Measurements from ENCODE around the gene RARB.

Gene RARB

GRCh38 chr3:25604107-25604805 lies 176.2 kb downstream of the RARB start:
- TF ChIP-seq, protein P1, sequence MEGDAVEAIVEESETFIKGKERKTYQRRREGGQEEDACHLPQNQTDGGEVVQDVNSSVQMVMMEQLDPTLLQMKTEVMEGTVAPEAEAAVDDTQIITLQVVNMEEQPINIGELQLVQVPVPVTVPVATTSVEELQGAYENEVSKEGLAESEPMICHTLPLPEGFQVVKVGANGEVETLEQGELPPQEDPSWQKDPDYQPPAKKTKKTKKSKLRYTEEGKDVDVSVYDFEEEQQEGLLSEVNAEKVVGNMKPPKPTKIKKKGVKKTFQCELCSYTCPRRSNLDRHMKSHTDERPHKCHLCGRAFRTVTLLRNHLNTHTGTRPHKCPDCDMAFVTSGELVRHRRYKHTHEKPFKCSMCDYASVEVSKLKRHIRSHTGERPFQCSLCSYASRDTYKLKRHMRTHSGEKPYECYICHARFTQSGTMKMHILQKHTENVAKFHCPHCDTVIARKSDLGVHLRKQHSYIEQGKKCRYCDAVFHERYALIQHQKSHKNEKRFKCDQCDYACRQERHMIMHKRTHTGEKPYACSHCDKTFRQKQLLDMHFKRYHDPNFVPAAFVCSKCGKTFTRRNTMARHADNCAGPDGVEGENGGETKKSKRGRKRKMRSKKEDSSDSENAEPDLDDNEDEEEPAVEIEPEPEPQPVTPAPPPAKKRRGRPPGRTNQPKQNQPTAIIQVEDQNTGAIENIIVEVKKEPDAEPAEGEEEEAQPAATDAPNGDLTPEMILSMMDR (IDR thresholded peaks at IDR 0.05; ENCODE audit: borderline replicate concordance, insufficient read depth, low read depth, low read length), result no peak
- no peak overlapping the region for H3K4me3 ChIP-seq (ENCODE audit: low read depth, low read length)

- H3K4me3 ChIP-seq (ENCODE audit: low read depth, low read length), result no peak overlapping the region
- TF ChIP-seq, protein P1 (IDR thresholded peaks at IDR 0.05; ENCODE audit: borderline replicate concordance, insufficient read depth, low read depth, low read length), result no peak
Observed at GRCh38 chr3:25610167-25610566, 182.1 kb downstream of the RARB start.

- no peak overlapping the region for H3K4me3 ChIP-seq (ENCODE audit: low read depth, low read length)
- TF ChIP-seq, protein P1 (IDR thresholded peaks at IDR 0.05; ENCODE audit: borderline replicate concordance, insufficient read depth, low read depth, low read length), result no peak
Observed at GRCh38 chr3:25610779-25611178, 182.7 kb downstream of the RARB start.

- TF ChIP-seq, protein P1 (IDR thresholded peaks at IDR 0.05; ENCODE audit: borderline replicate concordance, insufficient read depth, low read depth, low read length), result no peak
Observed at GRCh38 chr3:25611193-25611592, 183.1 kb downstream of the RARB start.

GRCh38 chr3:25618028-25618427 lies 190.0 kb downstream of the RARB start:
- TF ChIP-seq, protein P1 (IDR thresholded peaks at IDR 0.05; ENCODE audit: borderline replicate concordance, insufficient read depth, low read depth, low read length), result no peak
- no peak overlapping the region for H3K4me3 ChIP-seq (ENCODE audit: low read depth, low read length)

More at GRCh38 chr3:25611193-25611592, 183.1 kb downstream of the RARB start:
- H3K4me3 ChIP-seq (ENCODE audit: low read depth, low read length), result no peak overlapping the region

- H3K4me3 ChIP-seq (ENCODE audit: low read depth, low read length), result no peak overlapping the region
- TF ChIP-seq, protein P1 (IDR thresholded peaks at IDR 0.05; ENCODE audit: borderline replicate concordance, insufficient read depth, low read depth, low read length), result no peak
Observed at GRCh38 chr3:25619382-25619781, 191.3 kb downstream of the RARB start.

DNA sequence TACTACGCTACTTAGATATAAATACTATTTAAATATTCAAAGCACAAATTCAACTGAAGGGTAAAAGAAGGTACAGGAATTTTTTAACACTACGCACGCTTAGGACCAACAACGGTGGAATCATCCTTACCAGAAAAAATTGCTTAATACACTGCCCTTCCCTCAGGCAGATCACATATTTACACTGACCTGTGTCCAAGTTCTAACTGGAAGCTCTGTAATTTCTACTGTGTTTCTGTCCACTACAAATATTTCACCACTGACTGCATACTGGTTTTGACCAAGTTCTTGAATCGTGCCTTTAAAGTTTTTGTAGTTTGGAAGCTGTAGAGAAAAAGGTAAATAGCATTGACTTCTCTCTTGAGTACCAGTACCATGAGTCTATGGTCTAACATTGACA lies 192.4 kb downstream of the RARB start:
- no peak overlapping the region for H3K4me3 ChIP-seq (ENCODE audit: low read depth, low read length)
- TF ChIP-seq, protein P1 (IDR thresholded peaks at IDR 0.05; ENCODE audit: borderline replicate concordance, insufficient read depth, low read depth, low read length), result no peak

Data from GM12875 (cell line).